ENCODE data around the gene FBXO2. TPM values are rescaled to one million over a fixed set of nuclear protein-coding genes. Genes with fewer than 3 reads are reported as not detected.
A peak's percentile ranks its signal among the peaks of the same experiment; 100 is the strongest.

Gene FBXO2
- total RNA-seq, 8 experiments from 2014 or later: 0.42 to 7.6 (median 2.1) TPM

- WGBS, 10 experiments: 70 to 100% (median 91%) methylated on average over 1 to 6 of the region's 10 CpGs; no CpG with 5 or more reads in 6 of the 10 experiments
- Histone ChIP-seq H3K4me3 (no peak overlapping the region), H3K4me1 (replicated peaks in 1 of 2) (peaks cover 6 to 9% of the 10 kb centered on the region in 2 donors), H3K27ac (no peak overlapping the region)
- no peak for ATAC-seq (replicated peaks in 6 of 8)
- in situ Hi-C loops (cut with MboI; ENCODE audit: low pct_unique_long_range_greater_than_20kb in 2 of 9, low sequenced_read_pairs in 9 of 9, unreplicated experiment in 9 of 9): no loop called here
Observed at GRCh38 chr1:11676386-11677103, 22.3 kb upstream of the FBXO2 start.

GRCh38 chr1:11675325-11675724 is 21.1 kb upstream of the FBXO2 start:
- H3K27ac ChIP-seq: no peak overlapping the region
- ATAC-seq (replicated peaks in 6 of 8): peak in 1 of 8 experiments; percentile 13
- in situ Hi-C loops (cut with MboI; ENCODE audit: low pct_unique_long_range_greater_than_20kb in 2 of 9, low sequenced_read_pairs in 9 of 9, unreplicated experiment in 9 of 9): no loop called here
- H3K4me3 ChIP-seq: no peak overlapping the region
- peaks cover 6 to 8% of the 10 kb centered on the region in 2 donors for H3K4me1 ChIP-seq (replicated peaks in 1 of 2)
- WGBS, 10 experiments: 94 to 100% (median 100%) methylated on average over 2 to 8 of the region's 10 CpGs; no CpG with 5 or more reads in 7 of the 10 experiments

GRCh38 chr1:11674488-11674887 is 20.3 kb upstream of the FBXO2 start:
- 73 to 100% (median 90%) methylated on average over 1 to 11 of the region's 14 CpGs; no CpG with 5 or more reads in 5 of the 10 experiments for WGBS, 10 experiments
- no peak for ATAC-seq (replicated peaks in 6 of 8)
- in situ Hi-C loops (cut with MboI; ENCODE audit: low pct_unique_long_range_greater_than_20kb in 2 of 9, low sequenced_read_pairs in 9 of 9, unreplicated experiment in 9 of 9): no loop called here
- H3K4me3 ChIP-seq: no peak overlapping the region
- H3K4me1 ChIP-seq (replicated peaks in 1 of 2): peaks cover 0 to 2% of the 10 kb centered on the region in 2 donors
- no peak overlapping the region for H3K27ac ChIP-seq

GRCh38 chr1:11673089-11673769 is 19.0 kb upstream of the FBXO2 start:
- H3K4me1 ChIP-seq (replicated peaks in 1 of 2): no peaks in the 10 kb centered on the region
- no peak overlapping the region for H3K4me3 ChIP-seq
- H3K27ac ChIP-seq: no peak overlapping the region
- in situ Hi-C loops (cut with MboI; ENCODE audit: low pct_unique_long_range_greater_than_20kb in 2 of 9, low sequenced_read_pairs in 9 of 9, unreplicated experiment in 9 of 9): no loop called here
- 90 to 100% (median 96%) methylated on average over 1 to 9 of the region's 14 CpGs; no CpG with 5 or more reads in 4 of the 10 experiments for WGBS, 10 experiments
- peak in 2 of 8 experiments; percentile 7 to 14 for ATAC-seq (replicated peaks in 6 of 8)

GRCh38 chr1:11671544-11672286 is 17.5 kb upstream of the FBXO2 start:
- Histone ChIP-seq H3K4me1 (replicated peaks in 1 of 2) (no peaks in the 10 kb centered on the region), H3K27ac (no peak overlapping the region), H3K4me3 (no peak overlapping the region)
- in situ Hi-C loops (cut with MboI; ENCODE audit: low pct_unique_long_range_greater_than_20kb in 2 of 9, low sequenced_read_pairs in 9 of 9, unreplicated experiment in 9 of 9): no loop called here
- WGBS, 10 experiments: 83 to 100% (median 92%) methylated on average over 1 to 8 of the region's 14 CpGs; no CpG with 5 or more reads in 5 of the 10 experiments
- ATAC-seq (replicated peaks in 6 of 8): peak in 4 of 8 experiments; percentile 4 to 20 (median 15)

GRCh38 chr1:11671205-11671543 is 16.9 kb upstream of the FBXO2 start:
- in situ Hi-C loops (cut with MboI; ENCODE audit: low pct_unique_long_range_greater_than_20kb in 2 of 9, low sequenced_read_pairs in 9 of 9, unreplicated experiment in 9 of 9): no loop called here
- WGBS, 10 experiments: 90 to 100% (median 96%) methylated on average over 1 to 5 of the region's 6 CpGs; no CpG with 5 or more reads in 4 of the 10 experiments
- H3K27ac ChIP-seq: no peak overlapping the region
- H3K4me1 ChIP-seq (replicated peaks in 1 of 2): no peaks in the 10 kb centered on the region
- ATAC-seq (replicated peaks in 6 of 8): no peak
- H3K4me3 ChIP-seq: no peak overlapping the region

- Histone ChIP-seq H3K27ac (no peak overlapping the region), H3K4me1 (replicated peaks in 1 of 2) (no peaks in the 10 kb centered on the region), H3K4me3 (no peak overlapping the region)
- WGBS, 10 experiments: 88 to 100% (median 94%) methylated on average over 2 to 5 of the region's 6 CpGs; no CpG with 5 or more reads in 4 of the 10 experiments
- no peak for ATAC-seq (replicated peaks in 6 of 8)
- in situ Hi-C loops (cut with MboI; ENCODE audit: low pct_unique_long_range_greater_than_20kb in 2 of 9, low sequenced_read_pairs in 9 of 9, unreplicated experiment in 9 of 9): no loop called here
Observed at GRCh38 chr1:11670747-11671146, 16.5 kb upstream of the FBXO2 start.

GRCh38 chr1:11668516-11668915 is 14.3 kb upstream of the FBXO2 start:
- H3K4me3 ChIP-seq: no peak overlapping the region
- H3K27ac ChIP-seq: no peak overlapping the region
- peaks cover 2 to 3% of the 10 kb centered on the region in 2 donors for H3K4me1 ChIP-seq (replicated peaks in 1 of 2)
- in situ Hi-C loops (cut with MboI; ENCODE audit: low pct_unique_long_range_greater_than_20kb in 2 of 9, low sequenced_read_pairs in 9 of 9, unreplicated experiment in 9 of 9): loop anchor here in 2 of 9 experiments (10.0 kb wide), 2 partner anchors 46 to 56 kb away; no protein-coding TSS in a partner anchor
- no peak for ATAC-seq (replicated peaks in 6 of 8)
- WGBS, 10 experiments: 20 to 86% (median 71%) methylated on average over 1 to 14 of the region's 14 CpGs; no CpG with 5 or more reads in 4 of the 10 experiments

- in situ Hi-C loops (cut with MboI; ENCODE audit: low pct_unique_long_range_greater_than_20kb in 2 of 9, low sequenced_read_pairs in 9 of 9, unreplicated experiment in 9 of 9): loop anchor here in 2 of 9 experiments (10.0 kb wide), 2 partner anchors 50 to 60 kb away; no protein-coding TSS in a partner anchor
- Histone ChIP-seq H3K4me3 (peak overlapping the region; percentile 31 to 44 (median 36)), H3K4me1 (replicated peaks in 1 of 2) (peaks cover 2 to 3% of the 10 kb centered on the region in 2 donors), H3K27ac (peak overlapping the region in 1 of 2 donors; percentile 60)
- peak; percentile 13 to 70 (median 61) for ATAC-seq (replicated peaks in 6 of 8)
- WGBS, 10 experiments: 0 to 80% (median 19%) methylated on average over 1 to 6 of the region's 66 CpGs; no CpG with 5 or more reads in 4 of the 10 experiments
Observed at GRCh38 chr1:11664336-11665065, 10.3 kb upstream of the FBXO2 start.

GRCh38 chr1:11661103-11661502 is 6.9 kb upstream of the FBXO2 start:
- 51 to 90% (median 90%) methylated on average over 2 to 15 of the region's 17 CpGs; no CpG with 5 or more reads in 5 of the 10 experiments for WGBS, 10 experiments
- no peak overlapping the region for H3K27ac ChIP-seq
- H3K4me3 ChIP-seq: no peak overlapping the region
- no peak for ATAC-seq (replicated peaks in 6 of 8)
- peaks cover 3% of the 10 kb centered on the region in 2 donors for H3K4me1 ChIP-seq (replicated peaks in 1 of 2)
- in situ Hi-C loops (cut with MboI; ENCODE audit: low pct_unique_long_range_greater_than_20kb in 2 of 9, low sequenced_read_pairs in 9 of 9, unreplicated experiment in 9 of 9): loop anchor here in 2 of 9 experiments (10.0 kb wide), 2 partner anchors 54 to 64 kb away; no protein-coding TSS in a partner anchor

- Histone ChIP-seq H3K27ac (no peak overlapping the region), H3K4me1 (replicated peaks in 1 of 2) (peaks cover 10 to 12% of the 10 kb centered on the region in 2 donors), H3K4me3 (no peak overlapping the region)
- in situ Hi-C loops (cut with MboI; ENCODE audit: low pct_unique_long_range_greater_than_20kb in 2 of 9, low sequenced_read_pairs in 9 of 9, unreplicated experiment in 9 of 9): loop anchor here in 3 of 9 experiments (10.0 kb wide), 2 partner anchors 55 to 65 kb away; no protein-coding TSS in a partner anchor
- 28 to 93% (median 84%) methylated on average over 2 to 4 of the region's 4 CpGs for whole genome bisulfite sequencing, 10 experiments
- ATAC-seq (replicated peaks in 6 of 8): no peak
Observed at GRCh38 chr1:11659748-11660147, 5.5 kb upstream of the FBXO2 start.

- WGBS, 10 experiments: 85% methylated on average over 4 of the region's 23 CpGs; no CpG with 5 or more reads in 9 of the 10 experiments
- ATAC-seq (replicated peaks in 6 of 8): no peak
Observed at GRCh38 chr1:11658542-11658941, 4.3 kb upstream of the FBXO2 start.

More at GRCh38 chr1:11658542-11658941, 4.3 kb upstream of the FBXO2 start:
- peaks cover 7 to 9% of the 10 kb centered on the region in 2 donors for H3K4me1 ChIP-seq (replicated peaks in 1 of 2)
- in situ Hi-C loops (cut with MboI; ENCODE audit: low pct_unique_long_range_greater_than_20kb in 2 of 9, low sequenced_read_pairs in 9 of 9, unreplicated experiment in 9 of 9): loop anchor here in 1 of 9 experiments (10.0 kb wide), 1 partner anchor 56 kb away; no protein-coding TSS in a partner anchor
- no peak overlapping the region for H3K27ac ChIP-seq
- H3K4me3 ChIP-seq: no peak overlapping the region
